GM19099 (cell line): ENCODE measurements around the gene DHX15.
A peak's percentile ranks its signal among the peaks of the same experiment; 100 is the strongest.

Source experiments
- POLR2A ChIP-seq: IDR thresholded peaks from 3 replicates; pipeline ENCODE4 v1.6.1; 2011; ENCODE audit warnings: low read depth; ENCODE audit not compliant: insufficient read length; ENCODE audit errors: extremely low read depth

The DHX15 gene

GRCh38 chr4:24598025-24598424, 13.7 kb upstream of the DHX15 start:
- no peak for TF ChIP-seq POLR2A

GRCh38 chr4:24595659-24596058, 11.3 kb upstream of the DHX15 start:
- TF ChIP-seq POLR2A, result no peak

DNA sequence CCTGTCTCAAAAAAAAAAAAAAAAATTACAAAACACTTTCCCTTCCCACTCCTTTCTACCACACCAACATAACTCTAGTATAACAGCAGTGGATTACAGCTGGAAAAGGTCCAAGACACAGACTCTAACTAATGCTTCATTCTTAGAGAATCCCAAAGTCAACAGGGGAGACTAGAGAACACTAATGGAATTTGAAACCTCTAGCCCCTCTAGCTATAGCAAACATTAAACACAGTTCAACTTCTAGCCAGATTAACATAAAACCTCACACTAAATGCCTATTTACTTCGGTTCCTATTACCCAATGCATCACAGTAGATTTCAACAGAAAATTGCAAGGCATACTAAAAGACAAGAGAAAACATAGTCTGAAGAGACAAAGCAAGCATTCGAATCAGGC, 10.5 kb upstream of the DHX15 start:
- TF ChIP-seq POLR2A, result no peak

- TF ChIP-seq POLR2A, result no peak
Measured at GRCh38 chr4:24589448-24589847, 5.1 kb upstream of the DHX15 start.

- no peak for TF ChIP-seq POLR2A
Measured at GRCh38 chr4:24588216-24588954, 4.0 kb upstream of the DHX15 start.

GRCh38 chr4:24583451-24584210, 723 bp downstream of the DHX15 start:
- peak; percentile 31 for TF ChIP-seq POLR2A

DNA sequence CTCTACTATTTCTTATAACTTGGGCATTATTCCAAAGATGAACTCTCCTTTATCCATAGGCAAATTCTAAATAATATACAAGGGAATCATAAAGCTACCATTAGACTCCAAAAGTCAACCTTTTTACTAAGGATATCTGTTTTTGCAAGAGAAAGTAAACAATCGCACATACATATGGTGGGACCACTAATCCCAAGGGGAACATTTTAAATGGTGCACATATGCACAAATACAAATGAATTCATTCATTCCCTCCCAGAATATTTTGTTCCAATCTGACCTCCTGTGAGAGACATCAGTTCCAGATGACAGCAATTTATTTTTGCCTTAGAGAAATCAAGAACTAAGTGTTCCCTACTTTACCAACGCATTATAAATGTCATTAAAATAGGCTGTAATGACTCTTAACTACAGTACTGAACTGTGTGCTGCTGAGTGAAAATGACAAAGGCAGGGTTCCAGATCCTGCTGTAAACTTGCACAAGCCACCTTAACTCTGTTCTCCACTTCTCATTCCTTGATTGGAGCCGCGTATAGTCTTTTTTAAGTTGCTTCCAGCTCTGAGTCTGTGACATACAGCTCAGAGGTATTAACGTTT, 2.0 kb downstream of the DHX15 start:
- no peak for TF ChIP-seq POLR2A

DNA sequence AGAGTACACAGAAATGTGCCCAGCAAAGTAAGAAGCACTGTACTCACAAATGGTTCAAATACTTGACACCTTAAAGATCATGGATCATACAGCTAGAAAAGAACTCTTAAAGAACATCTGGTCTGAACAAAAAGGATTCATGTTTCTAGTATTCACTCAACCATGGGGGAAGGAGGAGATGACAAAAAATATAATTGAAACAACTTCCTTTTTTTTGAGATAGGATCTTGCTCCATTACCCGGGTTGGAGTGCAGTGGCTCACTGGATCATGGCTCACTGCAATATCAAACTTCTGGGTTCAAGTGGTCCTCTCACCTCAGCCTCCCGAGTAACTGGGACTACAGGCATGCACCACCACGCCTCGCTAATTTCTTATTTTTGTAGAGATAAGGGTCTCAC, 6.0 kb downstream of the DHX15 start:
- TF ChIP-seq POLR2A, result no peak

DNA sequence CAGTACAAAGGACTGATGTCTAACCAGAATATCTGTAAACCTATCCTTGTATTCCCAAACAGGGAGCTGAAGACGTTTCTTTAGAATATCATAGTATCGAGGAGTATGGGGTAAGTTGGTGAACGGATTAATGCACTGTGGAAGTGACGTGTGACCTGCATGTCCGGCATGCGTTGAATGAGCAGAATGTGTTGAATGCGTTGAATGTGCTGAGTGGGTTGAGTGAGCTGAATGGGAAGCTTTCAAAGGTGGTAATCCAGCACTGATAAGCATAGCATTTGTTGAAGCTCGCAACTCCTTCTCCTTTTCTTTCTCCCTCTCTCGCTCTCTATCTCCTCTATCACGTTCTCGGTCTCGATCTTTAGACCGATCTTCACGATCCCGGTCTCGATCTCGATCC, 8.1 kb downstream of the DHX15 start:
- TF ChIP-seq POLR2A, result no peak

DNA sequence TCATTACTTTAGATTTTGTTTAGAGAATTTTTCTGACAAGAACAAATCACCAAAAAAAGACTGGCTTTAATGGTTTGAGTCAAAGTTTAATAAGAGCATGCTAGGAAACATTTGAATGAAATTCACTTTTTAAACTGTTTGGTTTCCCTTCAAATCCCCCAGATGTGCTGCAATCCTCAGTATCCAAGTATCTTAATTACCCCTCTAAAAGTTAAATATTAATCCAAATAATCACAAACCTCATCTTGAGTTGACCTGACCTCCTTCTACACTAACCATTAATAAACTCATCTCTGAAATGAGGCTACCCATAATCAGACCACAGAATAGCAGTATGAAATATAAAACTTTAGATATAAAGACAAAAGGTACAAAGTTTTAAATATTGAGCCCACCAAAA, 10.1 kb downstream of the DHX15 start:
- TF ChIP-seq POLR2A, result no peak

- no peak for TF ChIP-seq POLR2A
Measured at GRCh38 chr4:24573582-24573981, 10.8 kb downstream of the DHX15 start.

- TF ChIP-seq POLR2A, result no peak
Measured at GRCh38 chr4:24570574-24571236, 13.6 kb downstream of the DHX15 start.

DNA sequence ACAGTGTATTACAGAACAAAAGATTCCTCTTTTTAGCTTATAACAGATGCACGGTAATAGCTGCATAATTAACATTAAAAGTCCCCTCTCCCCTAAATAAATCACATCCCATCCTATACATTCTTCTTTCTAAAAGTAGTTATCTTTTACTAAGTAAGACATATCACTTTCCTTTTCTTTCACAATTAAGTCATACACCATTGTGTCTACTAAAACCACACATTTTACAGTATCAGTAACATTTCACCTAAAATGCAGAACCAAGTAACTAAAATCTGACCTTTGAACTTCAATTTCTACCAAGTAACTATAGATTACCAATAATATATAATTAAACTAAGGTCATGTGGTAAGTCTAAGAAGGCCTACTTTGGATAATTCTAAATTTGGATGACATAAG, 14.2 kb downstream of the DHX15 start:
- TF ChIP-seq POLR2A, result no peak

DNA sequence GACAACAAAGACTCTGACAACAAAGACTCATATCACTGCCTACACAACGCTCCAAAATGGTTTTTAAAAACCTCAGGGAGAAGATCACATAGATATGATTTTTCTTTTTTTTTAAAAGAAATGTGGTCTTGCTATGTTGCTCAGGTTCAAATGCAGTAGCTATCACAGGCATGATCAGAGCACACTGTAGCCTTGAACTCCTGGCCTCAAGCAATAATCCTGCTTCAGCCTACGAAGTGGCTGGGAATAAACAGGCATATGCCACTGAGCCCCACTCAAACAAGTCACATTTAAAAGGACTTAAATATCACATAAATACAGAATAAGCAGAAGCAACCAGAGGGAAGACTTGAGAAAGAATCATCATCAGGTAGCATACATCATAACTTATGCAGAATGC, 14.7 kb downstream of the DHX15 start:
- TF ChIP-seq POLR2A, result no peak

DNA sequence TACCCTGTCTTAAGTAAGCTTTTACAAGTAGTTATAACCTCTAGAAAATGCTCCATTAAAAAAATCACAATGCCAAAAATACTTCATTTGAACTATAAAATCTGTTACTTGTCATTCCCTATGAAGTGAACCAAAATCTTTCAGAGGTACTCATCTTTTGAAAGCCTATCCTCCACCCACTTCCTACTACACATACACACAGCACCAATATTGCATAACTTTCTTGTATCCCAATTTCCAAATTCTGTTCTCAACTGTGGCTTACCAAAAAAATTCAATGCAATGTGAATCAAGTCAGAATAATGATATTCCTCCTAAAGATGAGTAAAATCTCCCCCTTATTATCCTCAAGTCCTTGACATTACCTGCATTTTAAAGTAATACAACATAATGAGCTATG, 15.9 kb downstream of the DHX15 start:
- no peak for TF ChIP-seq POLR2A

DNA sequence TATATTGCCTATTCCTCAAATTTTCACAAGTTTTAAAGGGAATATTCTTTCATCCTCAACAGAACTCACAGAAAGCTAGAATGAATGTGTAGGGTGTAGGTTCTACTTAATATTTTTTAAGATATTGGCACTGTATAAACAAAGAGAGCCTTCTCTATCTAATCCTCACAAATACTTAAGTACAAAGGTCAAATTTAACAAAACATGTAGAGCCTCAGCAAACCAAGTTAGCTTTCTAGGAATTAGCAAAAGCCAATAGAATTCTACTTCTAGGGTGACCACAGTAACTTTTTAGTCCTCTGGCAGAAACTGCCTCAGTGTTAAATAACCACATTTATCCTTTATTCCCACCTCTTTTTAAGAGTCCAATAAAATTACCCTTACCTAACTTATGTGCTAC, 19.3 kb downstream of the DHX15 start:
- TF ChIP-seq POLR2A, result no peak

DNA sequence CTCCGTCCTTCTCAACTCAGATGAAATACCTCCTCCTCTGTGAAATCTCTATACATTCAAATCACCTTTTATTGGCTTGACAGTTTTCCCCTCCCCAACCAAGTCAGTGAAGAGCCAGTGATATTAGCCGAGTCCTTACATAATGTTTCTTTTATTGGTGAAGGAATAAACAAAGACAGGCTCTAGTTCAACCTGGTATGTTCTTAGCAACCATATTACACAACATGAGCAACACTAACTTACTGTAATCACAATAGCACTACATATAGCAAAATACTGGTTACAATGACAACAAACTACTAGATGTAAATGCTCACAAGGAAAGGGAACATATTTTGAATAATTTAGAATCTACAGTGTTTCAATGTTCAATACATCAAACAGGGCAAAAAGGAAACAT, 19.9 kb downstream of the DHX15 start:
- TF ChIP-seq POLR2A, result no peak
